ENCODE results near the gene DTNBP1. TPM values are rescaled to one million over a fixed set of nuclear protein-coding genes. Genes with fewer than 3 reads are reported as not detected.

The DTNBP1 gene
- total RNA-seq, 6 experiments from 2014 or later = 3.4 to 8.6 (median 5.7) TPM

DNA sequence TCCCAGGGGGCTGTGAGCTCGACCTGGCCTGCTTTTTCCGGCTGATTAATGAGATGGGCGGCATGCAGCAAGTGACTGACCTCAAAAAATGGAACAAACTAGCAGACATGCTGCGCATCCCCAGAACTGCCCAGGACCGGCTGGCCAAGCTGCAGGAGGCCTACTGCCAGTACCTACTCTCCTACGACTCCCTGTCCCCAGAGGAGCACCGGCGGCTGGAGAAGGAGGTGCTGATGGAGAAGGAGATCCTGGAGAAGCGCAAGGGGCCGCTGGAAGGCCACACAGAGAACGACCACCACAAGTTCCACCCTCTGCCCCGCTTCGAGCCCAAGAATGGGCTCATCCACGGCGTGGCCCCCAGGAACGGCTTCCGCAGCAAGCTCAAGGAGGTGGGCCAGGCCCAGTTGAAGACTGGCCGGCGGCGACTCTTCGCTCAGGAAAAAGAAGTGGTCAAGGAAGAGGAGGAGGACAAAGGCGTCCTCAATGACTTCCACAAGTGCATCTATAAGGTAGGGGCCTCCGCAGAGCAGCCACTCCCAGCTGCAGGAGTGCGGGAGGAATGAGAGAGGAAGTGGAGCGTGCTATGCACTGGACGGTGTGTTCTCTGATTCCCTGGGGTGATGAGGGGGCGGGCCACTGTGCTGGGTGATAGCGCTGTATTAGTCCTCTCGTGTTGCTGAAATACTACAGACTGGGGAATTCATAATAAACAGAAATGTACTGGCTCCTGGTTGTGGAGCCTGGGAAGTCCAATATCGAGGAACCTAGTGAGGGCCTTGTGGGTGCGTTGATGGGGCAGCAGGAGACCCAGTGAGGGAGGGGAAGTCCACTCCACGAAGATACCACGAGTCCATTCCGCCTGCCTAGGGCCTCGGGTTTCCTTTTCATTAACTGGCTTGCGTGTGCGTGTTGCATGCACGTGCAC, 161.7 kb downstream of the DTNBP1 start:
- intact Hi-C loops (cut with DNase I) = no loop called here
- TF ChIP-seq POLR2A (IDR thresholded peaks at IDR 0.05) = no peak
- TF ChIP-seq, protein P1, sequence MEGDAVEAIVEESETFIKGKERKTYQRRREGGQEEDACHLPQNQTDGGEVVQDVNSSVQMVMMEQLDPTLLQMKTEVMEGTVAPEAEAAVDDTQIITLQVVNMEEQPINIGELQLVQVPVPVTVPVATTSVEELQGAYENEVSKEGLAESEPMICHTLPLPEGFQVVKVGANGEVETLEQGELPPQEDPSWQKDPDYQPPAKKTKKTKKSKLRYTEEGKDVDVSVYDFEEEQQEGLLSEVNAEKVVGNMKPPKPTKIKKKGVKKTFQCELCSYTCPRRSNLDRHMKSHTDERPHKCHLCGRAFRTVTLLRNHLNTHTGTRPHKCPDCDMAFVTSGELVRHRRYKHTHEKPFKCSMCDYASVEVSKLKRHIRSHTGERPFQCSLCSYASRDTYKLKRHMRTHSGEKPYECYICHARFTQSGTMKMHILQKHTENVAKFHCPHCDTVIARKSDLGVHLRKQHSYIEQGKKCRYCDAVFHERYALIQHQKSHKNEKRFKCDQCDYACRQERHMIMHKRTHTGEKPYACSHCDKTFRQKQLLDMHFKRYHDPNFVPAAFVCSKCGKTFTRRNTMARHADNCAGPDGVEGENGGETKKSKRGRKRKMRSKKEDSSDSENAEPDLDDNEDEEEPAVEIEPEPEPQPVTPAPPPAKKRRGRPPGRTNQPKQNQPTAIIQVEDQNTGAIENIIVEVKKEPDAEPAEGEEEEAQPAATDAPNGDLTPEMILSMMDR (IDR thresholded peaks at IDR 0.05) = no peak
- Histone ChIP-seq H3K36me3 (peaks cover 0 to 18% (median 0%) of the 10 kb centered on the region in 4 donors), H3K4me3 (no peak overlapping the region), H3K27ac (no peak overlapping the region), H3K4me1 (peaks cover 0 to 21% (median 6%) of the 10 kb centered on the region in 4 donors), H3K27me3 (no peaks in the 10 kb centered on the region), H3K9me3 (no peaks in the 10 kb centered on the region)
- DNase-seq (no peak), ATAC-seq (no peak)
- WGBS (ENCODE audit: insufficient coverage, low coverage, low lambda C conversion rate, missing lambda C conversion rate) = 96% methylated on average over 24 of the region's 38 CpGs

DNA sequence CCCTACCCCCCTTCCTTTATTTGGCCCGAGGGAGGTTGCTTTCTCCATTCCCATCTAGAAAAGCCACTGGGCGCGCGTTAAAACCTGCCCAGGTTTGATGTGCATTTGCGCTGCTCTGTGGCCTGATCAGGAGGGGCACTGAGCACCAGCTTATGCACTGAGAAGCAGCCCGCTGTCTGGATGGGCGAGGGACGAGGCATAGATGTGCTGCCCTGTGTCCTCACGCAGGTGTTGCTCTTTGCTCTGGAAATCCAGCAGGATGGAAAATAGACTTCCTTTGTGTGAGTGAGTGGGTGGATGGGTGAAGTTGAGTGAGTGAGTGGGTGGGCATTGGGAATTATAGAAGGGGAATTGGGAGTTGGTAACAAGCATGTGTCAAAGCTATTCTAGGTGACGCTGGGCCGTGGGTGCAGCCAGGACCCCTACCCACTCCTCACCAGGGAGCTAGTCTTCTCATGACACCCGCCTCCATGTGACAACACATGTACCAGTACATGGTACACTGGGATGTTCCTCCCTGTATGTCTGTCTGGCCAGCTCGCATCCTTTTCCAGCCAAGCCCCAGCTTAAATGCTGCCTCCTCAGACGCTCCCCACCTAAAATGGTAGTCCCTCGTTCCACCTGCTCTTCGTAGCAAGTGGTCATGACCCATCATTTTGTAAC, 162.6 kb downstream of the DTNBP1 start:
- peaks cover 0 to 18% (median 0%) of the 10 kb centered on the region in 4 donors for H3K36me3 ChIP-seq
- H3K27me3 ChIP-seq = no peaks in the 10 kb centered on the region
- ATAC-seq = no peak
- H3K4me1 ChIP-seq = peaks cover 0 to 12% (median 2%) of the 10 kb centered on the region in 4 donors
- TF ChIP-seq, protein P1 (IDR thresholded peaks at IDR 0.05) = no peak
- no peak for TF ChIP-seq POLR2A (IDR thresholded peaks at IDR 0.05)
- intact Hi-C loops (cut with DNase I) = no loop called here
- no peak overlapping the region for H3K27ac ChIP-seq
- 95% methylated on average over 12 of the region's 16 CpGs for WGBS (ENCODE audit: insufficient coverage, low coverage, low lambda C conversion rate, missing lambda C conversion rate)
- DNase-seq = no peak
- H3K4me3 ChIP-seq = no peak overlapping the region
- H3K9me3 ChIP-seq = no peaks in the 10 kb centered on the region

DNA sequence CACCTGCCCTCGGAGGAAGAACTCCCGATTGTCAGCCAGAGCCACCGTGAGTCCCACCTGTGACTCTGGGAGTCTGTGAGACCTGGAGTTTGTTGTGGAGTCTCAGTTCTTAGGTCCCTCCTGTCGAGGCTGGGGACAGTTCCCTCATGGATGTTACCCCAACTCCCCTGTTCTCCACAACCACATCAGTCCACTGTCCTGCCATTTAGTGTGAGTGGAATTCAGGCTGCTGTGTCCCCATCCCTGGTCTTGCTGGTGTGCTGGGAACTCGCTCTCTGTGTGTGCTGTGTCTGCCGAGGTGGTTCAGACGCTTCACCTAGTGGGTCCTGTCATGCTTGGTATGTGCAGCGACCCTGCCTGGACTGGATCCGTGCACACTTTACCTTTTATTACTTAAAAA, 163.2 kb downstream of the DTNBP1 start:
- 98% methylated on average over 6 of the region's 9 CpGs for WGBS (ENCODE audit: insufficient coverage, low coverage, low lambda C conversion rate, missing lambda C conversion rate)
- no peak for ATAC-seq
- no peak for TF ChIP-seq POLR2A (IDR thresholded peaks at IDR 0.05)
- TF ChIP-seq, protein P1 (IDR thresholded peaks at IDR 0.05) = no peak
- peaks cover 0 to 18% (median 0%) of the 10 kb centered on the region in 4 donors for H3K36me3 ChIP-seq
- no peak overlapping the region for H3K4me3 ChIP-seq
- no peak for DNase-seq
- H3K4me1 ChIP-seq = peaks cover 0 to 7% (median 0%) of the 10 kb centered on the region in 4 donors
- H3K27me3 ChIP-seq = no peaks in the 10 kb centered on the region
- intact Hi-C loops (cut with DNase I) = no loop called here
- no peak overlapping the region for H3K27ac ChIP-seq
- no peaks in the 10 kb centered on the region for H3K9me3 ChIP-seq

DNA sequence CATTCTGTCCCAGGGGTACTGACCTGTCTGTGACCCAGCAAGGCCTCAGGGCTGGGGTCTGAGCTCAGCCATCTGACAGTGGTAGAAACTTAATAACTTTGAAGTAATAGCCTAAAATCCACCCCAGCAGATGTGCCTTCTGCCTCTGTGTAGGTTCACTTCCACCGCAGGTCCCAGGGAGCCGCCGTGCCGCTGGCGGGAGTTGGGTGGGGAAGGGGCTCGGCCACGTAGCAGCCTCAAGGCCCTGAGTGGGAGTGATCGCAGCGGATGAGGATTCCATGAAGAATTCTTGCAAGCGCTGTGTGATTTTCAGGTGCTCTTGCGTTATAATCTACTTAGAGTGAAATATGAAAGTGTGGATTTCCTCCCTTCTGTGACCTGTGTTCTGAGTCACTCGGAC, 163.7 kb downstream of the DTNBP1 start:
- 95% methylated on average over 8 of the region's 12 CpGs for WGBS (ENCODE audit: insufficient coverage, low coverage, low lambda C conversion rate, missing lambda C conversion rate)
- H3K27me3 ChIP-seq = no peaks in the 10 kb centered on the region
- peaks cover 0 to 2% (median 0%) of the 10 kb centered on the region in 4 donors for H3K4me1 ChIP-seq
- H3K4me3 ChIP-seq = no peak overlapping the region
- no peak overlapping the region for H3K27ac ChIP-seq
- peaks cover 0 to 18% (median 0%) of the 10 kb centered on the region in 4 donors for H3K36me3 ChIP-seq
- no peaks in the 10 kb centered on the region for H3K9me3 ChIP-seq
- DNase-seq = no peak
- intact Hi-C loops (cut with DNase I) = no loop called here
- TF ChIP-seq POLR2A (IDR thresholded peaks at IDR 0.05) = no peak
- TF ChIP-seq, protein P1 (IDR thresholded peaks at IDR 0.05) = no peak
- ATAC-seq = no peak
